ENCODE measurements around the gene PEX5. TPM values are rescaled to one million over a fixed set of nuclear protein-coding genes. Genes with fewer than 3 reads are reported as not detected.

Gene PEX5
- total and polyA plus RNA-seq, 2 of the 8 experiments (the other 6 are each of a cell fraction or from before 2014, with no cell fraction given), result 16.8 to 50.5 TPM

GRCh38 chr12:7141351-7142005 is 48.0 kb upstream of the PEX5 start:
- no peak overlapping the region for H4K8ac ChIP-seq (ENCODE audit: extremely low read depth, insufficient read depth, low read length)
- 89% methylated on average over 7 of the region's 7 CpGs; no CpG with 5 or more reads in 1 of the 2 experiments for WGBS, 2 experiments (ENCODE audit: extremely low coverage in 1 of 2, insufficient coverage in 1 of 2, insufficient read length in 1 of 2, insufficient replicate concordance in 2 of 2, low coverage in 1 of 2, low lambda C conversion rate in 2 of 2, missing lambda C conversion rate in 1 of 2)
- DNase-seq (ENCODE audit: low read depth in 1 of 2, low spot score in 2 of 2), result no peak
- TF ChIP-seq CEBPB (IDR thresholded peaks at IDR 0.05; ENCODE audit: low read depth, low read length) (no peak), KDM1A (IDR thresholded peaks at IDR 0.05; ENCODE audit: borderline replicate concordance, low read length) (no peak), FOSL1 (IDR thresholded peaks at IDR 0.05; ENCODE audit: insufficient read depth, low read depth, low read length) (no peak)

More at GRCh38 chr12:7141351-7142005, 48.0 kb upstream of the PEX5 start:
- Histone ChIP-seq H4K20me1 (replicated peaks in 1 of 2; ENCODE audit: control insufficient read depth in 1 of 2, insufficient read depth in 2 of 2, low read length in 2 of 2) (no peaks in the 10 kb centered on the region), H3K4ac (replicated peaks; ENCODE audit: insufficient read length, low read depth, low read length) (no peak overlapping the region), H4K91ac (replicated peaks; ENCODE audit: insufficient read length, low read length) (no peak overlapping the region), H2BK20ac (ENCODE audit: low read length) (no peak overlapping the region), H3K18ac (ENCODE audit: extremely low read depth, low read length) (no peak overlapping the region), H3K9ac (replicated peaks in 1 of 4; ENCODE audit: extremely low read depth in 1 of 4, low read depth in 3 of 4, low read length in 3 of 4) (no peak overlapping the region), H3K27ac (ENCODE audit: low read depth, low read length) (no peak overlapping the region), H2BK15ac (ENCODE audit: low read length) (no peak overlapping the region), H2BK120ac (replicated peaks; ENCODE audit: low read depth, low read length) (no peak overlapping the region), H3K14ac (ENCODE audit: insufficient read length) (no peak overlapping the region), H3K23me2 (ENCODE audit: low read depth, low read length) (no peaks in the 10 kb centered on the region), H3K56ac (replicated peaks; ENCODE audit: insufficient read length, low read depth, low read length) (no peak overlapping the region), H2AFZ (ENCODE audit: low read length) (no peak overlapping the region), H2BK12ac (ENCODE audit: low read depth, low read length) (no peak overlapping the region), H3K79me2 (ENCODE audit: control insufficient read depth in 1 of 2, insufficient read depth in 2 of 2, low read length in 2 of 2) (no peaks in the 10 kb centered on the region), H3K4me2 (ENCODE audit: insufficient read depth in 1 of 2, low read depth in 2 of 2, low read length in 2 of 2) (no peak overlapping the region), H4K5ac (ENCODE audit: insufficient read length, low read depth, low read length) (no peak overlapping the region), H3K27me3 (replicated peaks in 1 of 4; ENCODE audit: control insufficient read depth in 3 of 4, extremely low read depth in 1 of 4, insufficient read depth in 3 of 4, low read length in 3 of 4) (no peaks in the 10 kb centered on the region), H3K36me3 (ENCODE audit: control insufficient read depth in 2 of 4, insufficient read depth in 4 of 4, low read length in 3 of 4) (peaks cover 0 to 14% (median 3%) of the 10 kb centered on the region in 4 experiments; a peak in 6 of 8 replicates), H3K4me3 (ENCODE audit: extremely low read depth in 1 of 4, insufficient read depth in 2 of 4, low read depth in 3 of 4, low read length in 4 of 4) (no peak overlapping the region), H3K9me3 (ENCODE audit: insufficient read depth in 2 of 2, low read depth in 1 of 2, low read length in 1 of 2) (peaks cover 0 to 3% of the 10 kb centered on the region in 2 experiments; a peak in 1 of 4 replicates), H3K23ac (ENCODE audit: insufficient read length) (no peak overlapping the region), H3K4me1 (replicated peaks in 1 of 4; ENCODE audit: control insufficient read depth in 3 of 4, insufficient read depth in 4 of 4, low read length in 3 of 4) (no peaks in the 10 kb centered on the region), H2BK5ac (ENCODE audit: low read depth, low read length) (0 out of 2 replicates have a peak overlapping the region, but pooled peaks have one; percentile 52), H2AK5ac (ENCODE audit: low read depth, low read length) (no peak overlapping the region), H3K79me1 (ENCODE audit: low read depth, low read length) (no peaks in the 10 kb centered on the region)
- POLR2A ChIA-PET (ENCODE audit: partially characterized antibody), result interaction anchor here (1.2 to 1.6 kb wide), 3 partner anchors 11 to 203 kb away, joined by 3 to 6 read pairs (median 5); partner anchors contain the start of genes CLSTN3 and RBP5
- no peak for FAIRE-seq
- CTCF ChIA-PET (ENCODE audit: partially characterized antibody), result interaction anchor here (0.6 to 9.8 kb wide), 25 partner anchors 11 to 807 kb away, joined by 3 to 151 read pairs (median 4); partner anchors contain the start of genes C1RL, C1S, CLSTN3 and PEX5
